ENCODE measurements around the gene HMOX2. TPM values are rescaled to one million over a fixed set of nuclear protein-coding genes. Genes with fewer than 3 reads are reported as not detected.

The HMOX2 gene
- total RNA-seq, 1 donor from 2014 or later: 126 TPM

DNA sequence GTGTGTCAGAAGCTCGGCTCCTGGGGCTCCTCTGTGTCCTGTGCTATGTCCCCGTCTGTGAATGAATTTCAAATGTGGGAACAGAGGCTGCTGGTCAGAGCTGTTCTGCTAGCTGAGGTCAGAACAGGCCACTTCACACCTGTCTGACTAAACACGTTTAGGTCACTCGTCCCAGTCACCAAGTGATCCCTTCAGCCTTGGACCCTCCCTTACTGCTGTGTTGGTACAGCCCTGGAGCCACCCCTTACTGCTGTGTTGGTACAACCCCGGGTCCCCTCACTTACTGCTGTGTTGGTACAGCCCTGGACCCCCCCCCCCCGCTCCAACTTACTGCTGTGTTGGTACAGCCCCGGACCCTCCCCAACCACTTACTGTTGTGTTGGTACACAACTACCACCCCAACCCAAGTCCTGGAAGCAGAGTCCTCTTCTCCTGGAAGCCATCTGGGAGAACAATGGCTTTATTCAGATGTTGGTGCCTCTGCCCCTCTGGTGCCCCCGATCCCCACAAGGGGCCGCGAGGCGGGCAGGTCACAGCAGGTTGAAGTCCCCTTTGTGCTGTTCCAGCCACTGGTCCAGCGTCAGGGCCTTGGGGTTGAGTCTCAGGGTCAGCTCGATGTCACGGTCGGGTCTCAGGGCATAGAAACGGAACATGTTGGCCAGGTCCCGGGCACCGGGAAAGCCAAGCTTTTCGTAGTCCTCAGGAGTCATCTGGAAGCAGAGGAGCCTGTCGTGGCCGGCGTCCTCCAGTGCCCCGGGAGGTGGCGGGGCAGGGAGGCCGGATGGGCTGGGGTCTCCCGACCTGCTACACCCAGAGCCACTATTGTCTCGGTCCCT, 14.7 kb upstream of the HMOX2 start:
- DNase-seq (ENCODE audit: missing footprints) (no peak), ATAC-seq (no peak)
- intact Hi-C loops (cut with DNase I): no loop called here

DNA sequence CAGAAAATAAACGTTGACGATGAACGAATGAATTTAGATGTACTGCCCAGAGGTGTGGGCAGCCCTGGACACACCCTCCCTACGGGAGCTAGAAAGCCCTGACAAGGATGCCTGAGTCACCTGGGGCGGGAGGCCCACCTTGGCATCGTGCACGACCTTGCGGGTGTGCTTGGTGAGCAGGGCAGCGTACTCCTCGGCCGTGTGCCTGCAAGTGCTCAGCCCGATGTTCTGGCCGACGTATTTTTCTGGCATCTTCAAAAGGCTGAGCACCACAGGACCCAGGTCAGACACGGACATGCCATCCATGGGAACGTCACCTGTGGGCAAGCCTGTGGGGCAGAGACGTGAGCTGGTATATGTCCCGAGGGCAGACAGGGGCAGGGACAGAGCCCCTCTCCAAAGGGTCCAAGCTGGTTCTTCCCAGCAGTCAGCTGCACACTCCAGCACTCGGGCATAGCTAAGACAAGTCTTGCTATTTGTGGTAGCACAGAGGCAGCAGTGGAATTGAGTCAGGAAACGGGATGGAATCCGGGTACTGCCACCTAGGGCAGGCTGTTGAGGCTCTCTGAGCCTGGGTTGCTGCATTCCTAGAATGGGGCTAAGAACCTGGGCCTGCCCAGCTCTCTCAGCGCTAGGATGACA, 12.6 kb upstream of the HMOX2 start:
- ATAC-seq: no peak
- intact Hi-C loops (cut with DNase I): no loop called here
- DNase-seq (ENCODE audit: missing footprints): no peak

GRCh38 chr16:4465977-4466779, 10.0 kb upstream of the HMOX2 start:
- intact Hi-C loops (cut with DNase I): no loop called here
- DNase-seq (ENCODE audit: missing footprints): peak; percentile 84

DNA sequence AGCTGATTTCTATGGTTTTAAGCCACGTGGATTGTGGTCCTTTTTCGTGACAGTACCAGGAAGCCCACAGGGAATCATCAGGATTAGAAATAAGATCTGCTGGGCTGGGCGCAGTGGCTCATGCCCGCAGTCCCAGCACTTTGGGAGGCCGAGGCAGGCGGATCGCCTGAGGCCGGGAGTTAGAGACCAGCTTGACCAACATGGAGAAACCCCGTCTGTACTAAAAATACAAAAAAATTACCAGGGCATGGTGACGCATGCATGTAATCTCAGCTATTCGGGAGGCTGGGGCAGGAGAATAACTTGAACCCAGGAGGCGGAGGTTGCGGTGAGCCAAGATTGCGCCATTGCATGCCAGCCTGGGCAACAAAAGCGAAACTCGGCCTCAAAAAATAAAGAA, 8.3 kb upstream of the HMOX2 start:
- intact Hi-C loops (cut with DNase I): no loop called here
- ATAC-seq (no peak), DNase-seq (ENCODE audit: missing footprints) (no peak)

More at GRCh38 chr16:4465977-4466779, 10.0 kb upstream of the HMOX2 start:
- peak; percentile 82 for ATAC-seq

GRCh38 chr16:4468972-4469371, 7.2 kb upstream of the HMOX2 start:
- intact Hi-C loops (cut with DNase I): no loop called here
- ATAC-seq: no peak
- DNase-seq (ENCODE audit: missing footprints): no peak

DNA sequence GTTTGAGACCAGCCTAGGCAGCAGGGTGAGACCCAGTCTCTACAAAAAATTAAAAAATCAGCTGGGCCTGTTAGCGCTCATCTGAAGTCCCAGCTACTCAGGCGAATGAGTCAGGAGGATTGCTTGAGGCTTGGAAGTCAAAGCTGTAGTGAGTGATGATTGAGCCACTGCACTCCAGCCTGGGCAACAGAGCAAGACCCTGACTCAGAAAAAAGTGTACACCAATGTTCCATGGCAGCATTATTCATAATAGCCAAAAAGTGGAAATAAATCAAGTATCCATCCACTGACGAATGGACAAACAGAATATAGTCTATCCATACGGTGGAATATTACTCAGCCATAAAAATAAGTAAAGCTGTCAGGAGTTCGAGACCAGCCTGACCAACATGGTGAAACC, 4.3 kb upstream of the HMOX2 start:
- intact Hi-C loops (cut with DNase I): no loop called here
- no peak for DNase-seq (ENCODE audit: missing footprints)

GRCh38 chr16:4472880-4473279, 3.3 kb upstream of the HMOX2 start:
- no peak for DNase-seq (ENCODE audit: missing footprints)
- intact Hi-C loops (cut with DNase I): no loop called here
- ATAC-seq: no peak

More for the DNA sequence above, 4.3 kb upstream of the HMOX2 start:
- no peak for ATAC-seq

DNA sequence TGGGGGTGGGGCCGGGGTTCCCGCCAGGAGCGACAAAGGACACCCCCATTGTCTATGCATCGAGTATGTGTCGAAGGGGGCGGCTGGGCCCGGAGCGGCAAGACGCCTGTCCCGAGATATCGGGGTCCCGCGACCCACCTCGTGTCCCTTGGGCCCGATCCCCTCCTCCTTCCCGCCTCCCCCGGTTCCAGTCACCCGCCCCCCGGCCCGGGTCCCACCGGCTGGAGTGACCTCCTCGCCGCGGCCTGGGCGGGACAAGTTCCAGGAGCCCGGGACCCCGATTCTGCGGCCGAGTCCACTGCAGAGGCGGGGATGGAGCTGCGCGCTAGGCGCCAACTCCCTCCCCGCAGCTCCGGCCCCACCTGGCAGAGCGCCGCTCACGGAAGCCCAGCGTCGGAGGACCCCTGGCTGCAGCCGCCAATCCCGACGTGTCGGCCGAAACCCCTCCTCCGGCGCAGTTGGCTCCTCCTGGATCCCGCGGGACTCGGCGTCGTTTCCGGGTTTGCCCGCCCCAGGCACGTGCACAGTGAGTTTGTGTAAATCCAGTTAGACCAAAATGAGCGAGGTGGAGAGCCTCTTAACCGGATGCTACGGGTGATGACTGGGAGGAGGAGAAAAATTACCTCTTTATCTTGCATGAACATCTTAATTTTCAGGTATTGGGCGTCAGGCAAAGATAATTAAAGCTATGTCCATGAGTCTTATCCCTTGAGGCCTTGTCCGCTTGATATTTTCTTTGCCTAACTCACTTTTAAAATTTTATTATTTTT, 1.8 kb upstream of the HMOX2 start, which contains the start of gene NMRAL1:
Gene NMRAL1, minus strand, starts transcription at position 434 of the 770 bp plus-strand sequence. CDS start 493 bp downstream, outside the sequence.
- DNase-seq (ENCODE audit: missing footprints): peak; percentile 94
- ATAC-seq: peak; percentile 50
- intact Hi-C loops (cut with DNase I): no loop called here

GRCh38 chr16:4477966-4478365, 1.8 kb downstream of the HMOX2 start:
- DNase-seq (ENCODE audit: missing footprints): no peak
- intact Hi-C loops (cut with DNase I): loop anchor here (5.0 kb wide), 1 partner anchor 34 kb away; no protein-coding TSS in a partner anchor
- ATAC-seq: no peak

GRCh38 chr16:4481526-4481925, 5.3 kb downstream of the HMOX2 start:
- intact Hi-C loops (cut with DNase I): no loop called here
- ATAC-seq (no peak), DNase-seq (ENCODE audit: missing footprints) (no peak)

GRCh38 chr16:4481963-4482362, 5.8 kb downstream of the HMOX2 start:
- intact Hi-C loops (cut with DNase I): no loop called here

DNA sequence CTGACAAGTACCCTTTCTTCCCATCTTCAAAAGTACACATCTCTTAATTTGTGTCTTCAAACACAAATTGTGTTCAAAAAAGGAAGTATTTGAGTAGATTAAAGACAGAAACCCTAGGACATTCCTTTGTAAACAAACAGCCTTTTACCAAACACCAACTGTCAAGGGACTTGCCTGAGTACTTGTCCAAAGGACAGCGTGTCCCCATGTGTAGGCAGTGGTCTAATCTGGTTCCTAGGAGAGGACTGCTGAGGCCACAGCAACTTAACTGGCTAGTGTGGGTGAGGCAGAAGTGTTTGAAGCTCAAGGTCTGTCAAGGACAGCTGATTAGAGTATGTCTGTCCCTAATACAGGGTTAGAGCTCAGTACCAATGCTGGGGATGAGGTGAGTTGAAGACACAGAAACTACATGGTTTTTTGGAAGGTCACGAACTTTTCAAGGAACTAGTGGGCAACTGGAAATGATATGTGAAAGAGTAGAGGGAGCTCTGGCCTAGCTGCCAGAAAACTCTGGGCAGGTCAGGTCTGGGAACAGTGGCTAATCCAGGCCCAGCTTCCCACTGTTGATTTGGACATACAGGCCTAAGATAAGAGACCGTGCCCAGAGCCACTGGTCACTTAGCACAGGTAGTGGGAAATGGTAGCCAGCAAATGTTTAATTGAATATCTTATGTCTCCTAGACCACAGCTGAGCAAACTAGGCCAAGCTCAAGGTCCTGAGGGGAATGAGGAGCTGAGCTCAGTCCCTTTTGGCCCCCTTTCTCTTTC, 10.1 kb downstream of the HMOX2 start:
- DNase-seq (ENCODE audit: missing footprints) (no peak), ATAC-seq (peak; percentile 95)
- intact Hi-C loops (cut with DNase I): no loop called here

More at GRCh38 chr16:4481963-4482362, 5.8 kb downstream of the HMOX2 start:
- ATAC-seq: no peak
- DNase-seq (ENCODE audit: missing footprints): no peak

GRCh38 chr16:4487955-4488498, 11.8 kb downstream of the HMOX2 start:
- ATAC-seq (no peak), DNase-seq (ENCODE audit: missing footprints) (no peak)
- intact Hi-C loops (cut with DNase I): no loop called here

- intact Hi-C loops (cut with DNase I): no loop called here
- no peak for ATAC-seq
- no peak for DNase-seq (ENCODE audit: missing footprints)
These were observed 12.3 kb downstream of the HMOX2 start for GRCh38 chr16:4488499-4488967.

DNA sequence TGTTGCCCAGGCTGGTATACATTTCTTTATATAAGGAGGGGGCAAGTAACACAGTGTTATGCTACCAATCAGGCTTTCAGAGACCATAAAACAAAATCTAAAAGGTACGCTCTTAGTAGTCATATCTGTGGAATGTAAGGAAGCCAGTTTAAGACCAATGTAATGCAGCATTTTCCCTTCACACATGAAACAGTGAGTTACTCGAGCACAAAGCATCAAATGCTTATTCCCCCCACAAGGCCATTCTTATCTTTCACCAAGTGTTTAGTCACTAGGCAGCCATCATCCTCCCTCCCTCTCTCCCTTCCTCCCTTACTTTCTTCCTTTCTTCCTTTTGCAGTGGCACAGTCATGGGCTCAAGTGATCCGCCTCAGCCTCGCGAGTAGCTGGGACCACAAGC, 12.8 kb downstream of the HMOX2 start:
- DNase-seq (ENCODE audit: missing footprints): no peak
- intact Hi-C loops (cut with DNase I): no loop called here
- ATAC-seq: no peak

- intact Hi-C loops (cut with DNase I): no loop called here
- DNase-seq (ENCODE audit: missing footprints) (no peak), ATAC-seq (no peak)
These were observed 15.7 kb downstream of the HMOX2 start for GRCh38 chr16:4491898-4492297.

DNA sequence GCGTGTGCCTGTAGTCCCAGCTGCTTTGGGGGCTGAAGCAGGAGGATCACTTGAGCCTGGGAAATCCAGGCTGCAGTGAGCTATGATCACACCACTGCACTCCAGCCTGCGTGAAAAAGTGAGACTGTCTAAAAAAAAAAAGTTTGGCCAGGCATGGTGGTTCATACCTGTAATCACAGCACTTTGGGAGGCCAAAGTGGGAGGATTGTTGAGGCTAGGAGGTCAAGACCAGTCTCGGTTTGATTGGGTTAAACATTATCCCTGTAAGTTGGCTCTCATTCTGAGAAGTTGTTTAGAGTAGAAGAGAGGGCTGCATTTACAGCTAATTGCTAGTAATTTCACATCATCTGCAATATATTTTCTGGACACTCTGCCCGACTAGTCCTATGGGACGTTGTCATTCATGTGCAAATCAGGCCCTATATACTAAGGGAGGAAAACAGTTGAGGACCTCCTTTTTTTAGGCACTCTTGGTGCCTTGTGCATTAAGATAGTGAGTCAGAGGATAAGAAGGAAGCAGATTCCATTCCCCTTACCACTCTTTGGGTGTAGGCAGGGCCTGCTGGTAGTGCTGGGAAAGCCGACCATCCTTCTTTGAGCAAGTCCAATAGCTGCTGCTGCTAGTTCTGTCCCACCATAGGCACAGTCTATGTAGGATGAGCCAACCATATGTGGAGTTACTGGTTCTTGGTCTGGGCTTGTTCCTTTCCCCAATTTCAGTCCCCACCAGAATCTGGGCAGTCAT, 18.7 kb downstream of the HMOX2 start:
- ATAC-seq (no peak), DNase-seq (ENCODE audit: missing footprints) (no peak)
- intact Hi-C loops (cut with DNase I): no loop called here
